HFF-Myc (cell line): ENCODE data around the gene RPL18.

Source experiments
- DNase-seq: peaks from one replicate; pipeline ENCODE4 v3.0.0-alpha.2; 2011; ENCODE audit warnings: low read depth; ENCODE audit errors: extremely low read depth
- H3K4me3 ChIP-seq: replicated peaks from 2 replicates; pipeline ENCODE4 v1.5.1; 2011; ENCODE audit warnings: low read depth, mild to moderate bottlenecking, control low read depth, low read length
- TF ChIP-seq, protein P1 (sequence below): IDR thresholded peaks from 2 replicates; pipeline ENCODE4 v1.5.1; 2012; ENCODE audit warnings: mild to moderate bottlenecking, low read depth, low read length, control low read depth; ENCODE audit errors: missing control alignments

RPL18 gene

DNA sequence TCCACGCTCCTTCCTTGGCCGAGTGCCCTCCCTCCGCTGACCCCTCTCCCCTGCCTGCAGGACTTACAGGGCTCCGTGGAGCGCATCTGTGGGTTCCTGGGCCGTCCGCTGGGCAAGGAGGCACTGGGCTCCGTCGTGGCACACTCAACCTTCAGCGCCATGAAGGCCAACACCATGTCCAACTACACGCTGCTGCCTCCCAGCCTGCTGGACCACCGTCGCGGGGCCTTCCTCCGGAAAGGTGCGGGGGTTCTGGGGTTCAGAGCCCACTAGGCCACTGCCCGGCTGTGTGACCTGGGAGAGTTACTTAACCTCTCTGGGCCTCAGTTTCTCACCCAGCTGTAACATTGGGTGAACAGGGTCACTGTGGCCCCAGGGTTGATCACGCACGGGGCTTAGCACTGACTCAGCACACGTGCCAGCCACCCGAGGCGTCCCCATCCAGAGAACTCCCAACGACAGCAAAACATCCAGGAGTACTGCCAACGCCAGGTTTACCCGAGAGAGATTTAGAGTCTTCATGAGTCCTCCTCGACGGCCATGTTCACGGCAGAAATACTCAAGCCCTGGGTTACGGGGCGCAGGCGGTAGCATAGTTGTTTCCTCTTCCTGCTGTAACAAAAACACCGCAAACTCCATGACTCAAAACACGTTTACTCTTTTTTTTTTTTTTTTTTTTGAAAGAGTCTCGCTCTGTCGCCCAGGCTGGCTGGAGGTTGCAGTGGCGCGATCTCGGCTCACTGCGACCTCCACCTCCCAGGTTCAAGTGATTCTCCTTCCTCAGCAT is 22.1 kb downstream of the RPL18 start:
- no peak for DNase-seq
- TF ChIP-seq, protein P1, sequence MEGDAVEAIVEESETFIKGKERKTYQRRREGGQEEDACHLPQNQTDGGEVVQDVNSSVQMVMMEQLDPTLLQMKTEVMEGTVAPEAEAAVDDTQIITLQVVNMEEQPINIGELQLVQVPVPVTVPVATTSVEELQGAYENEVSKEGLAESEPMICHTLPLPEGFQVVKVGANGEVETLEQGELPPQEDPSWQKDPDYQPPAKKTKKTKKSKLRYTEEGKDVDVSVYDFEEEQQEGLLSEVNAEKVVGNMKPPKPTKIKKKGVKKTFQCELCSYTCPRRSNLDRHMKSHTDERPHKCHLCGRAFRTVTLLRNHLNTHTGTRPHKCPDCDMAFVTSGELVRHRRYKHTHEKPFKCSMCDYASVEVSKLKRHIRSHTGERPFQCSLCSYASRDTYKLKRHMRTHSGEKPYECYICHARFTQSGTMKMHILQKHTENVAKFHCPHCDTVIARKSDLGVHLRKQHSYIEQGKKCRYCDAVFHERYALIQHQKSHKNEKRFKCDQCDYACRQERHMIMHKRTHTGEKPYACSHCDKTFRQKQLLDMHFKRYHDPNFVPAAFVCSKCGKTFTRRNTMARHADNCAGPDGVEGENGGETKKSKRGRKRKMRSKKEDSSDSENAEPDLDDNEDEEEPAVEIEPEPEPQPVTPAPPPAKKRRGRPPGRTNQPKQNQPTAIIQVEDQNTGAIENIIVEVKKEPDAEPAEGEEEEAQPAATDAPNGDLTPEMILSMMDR, result no peak
- no peak overlapping the region for H3K4me3 ChIP-seq

DNA sequence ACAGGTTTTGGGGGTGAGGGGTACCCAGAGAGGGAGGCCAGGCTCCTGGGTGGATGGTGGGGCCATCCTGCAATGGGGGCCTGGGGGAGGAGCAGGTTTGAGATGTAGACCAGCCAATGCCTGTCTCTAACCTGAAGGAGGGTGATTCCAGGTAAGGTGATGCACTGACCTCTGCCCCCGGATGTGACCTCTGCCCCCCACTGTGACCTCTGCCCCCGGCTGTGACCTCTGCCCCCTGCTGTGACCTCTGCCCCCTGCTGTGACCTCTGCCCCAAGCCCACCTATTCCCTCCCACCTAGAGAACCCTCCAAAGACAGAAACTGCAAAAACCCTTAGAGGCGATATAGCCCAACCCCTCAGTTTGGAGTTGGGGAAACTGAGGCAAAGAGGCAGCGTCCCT is 22.7 kb downstream of the RPL18 start:
- TF ChIP-seq, protein P1, result no peak
- H3K4me3 ChIP-seq, result no peak overlapping the region
- DNase-seq, result no peak

DNA sequence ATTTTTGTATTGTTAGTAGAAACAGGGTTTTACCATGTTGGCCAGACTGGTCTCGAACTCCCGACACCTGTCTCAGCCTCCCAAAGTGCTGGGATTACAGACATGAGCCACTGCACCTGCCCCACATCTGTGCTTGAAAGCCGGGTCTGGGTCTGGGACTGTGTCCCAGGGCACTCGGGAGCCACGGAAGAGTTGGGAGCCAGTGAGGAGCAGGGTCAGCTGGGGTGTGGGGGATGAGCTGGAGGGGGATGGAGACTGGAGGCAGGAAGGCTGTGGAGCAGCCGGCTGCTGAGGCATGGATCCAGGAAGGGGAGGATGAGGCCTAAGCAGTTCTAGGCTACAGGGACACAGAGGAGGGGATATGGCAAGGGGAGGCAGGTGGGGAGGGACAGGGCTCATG is 23.1 kb downstream of the RPL18 start:
- TF ChIP-seq, protein P1, result no peak
- H3K4me3 ChIP-seq, result no peak overlapping the region

DNA sequence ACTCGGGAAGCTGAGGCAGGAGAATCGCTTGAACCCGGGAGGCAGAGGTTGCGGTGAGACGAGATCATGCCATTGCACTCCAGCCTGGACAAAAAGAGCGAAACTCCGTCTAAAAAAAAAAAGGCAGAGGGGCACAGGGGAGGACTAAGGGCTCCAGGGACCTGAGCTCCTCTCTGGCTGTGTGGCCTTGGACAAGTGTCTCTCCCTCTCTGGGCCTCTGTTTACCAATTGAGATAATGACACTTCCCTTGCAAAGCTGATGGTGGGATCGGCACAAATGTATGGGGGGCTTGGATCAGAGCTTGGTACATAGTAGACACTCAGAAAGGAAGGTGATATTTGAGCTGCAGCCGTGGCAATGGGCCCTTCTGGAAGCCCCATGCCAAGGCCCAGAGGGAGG is 23.8 kb downstream of the RPL18 start:
- DNase-seq, result no peak
- no peak overlapping the region for H3K4me3 ChIP-seq
- TF ChIP-seq, protein P1, result no peak

More for the DNA sequence above, 23.1 kb downstream of the RPL18 start:
- no peak for DNase-seq

DNA sequence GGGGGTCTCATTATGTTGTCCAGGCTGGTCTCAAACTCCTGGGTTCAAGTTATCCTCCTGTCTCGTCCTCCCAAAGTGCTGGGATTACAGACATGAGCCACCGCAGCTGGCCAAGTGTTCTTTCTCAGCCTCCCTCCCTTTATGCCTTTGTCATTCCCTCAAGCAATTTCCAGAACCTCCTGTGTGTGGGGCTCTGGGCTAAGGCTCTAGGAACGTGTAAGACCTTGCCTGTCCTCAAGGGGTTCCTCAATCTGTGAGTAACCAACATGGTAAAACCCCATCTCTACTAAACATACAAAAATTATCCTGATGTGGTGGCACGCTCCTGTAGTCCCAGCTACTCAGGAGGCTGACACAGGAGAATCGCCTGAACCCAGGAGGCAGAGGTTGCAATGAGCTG is 28.0 kb downstream of the RPL18 start:
- DNase-seq, result no peak
- TF ChIP-seq, protein P1, result no peak
- H3K4me3 ChIP-seq, result no peak overlapping the region

DNA sequence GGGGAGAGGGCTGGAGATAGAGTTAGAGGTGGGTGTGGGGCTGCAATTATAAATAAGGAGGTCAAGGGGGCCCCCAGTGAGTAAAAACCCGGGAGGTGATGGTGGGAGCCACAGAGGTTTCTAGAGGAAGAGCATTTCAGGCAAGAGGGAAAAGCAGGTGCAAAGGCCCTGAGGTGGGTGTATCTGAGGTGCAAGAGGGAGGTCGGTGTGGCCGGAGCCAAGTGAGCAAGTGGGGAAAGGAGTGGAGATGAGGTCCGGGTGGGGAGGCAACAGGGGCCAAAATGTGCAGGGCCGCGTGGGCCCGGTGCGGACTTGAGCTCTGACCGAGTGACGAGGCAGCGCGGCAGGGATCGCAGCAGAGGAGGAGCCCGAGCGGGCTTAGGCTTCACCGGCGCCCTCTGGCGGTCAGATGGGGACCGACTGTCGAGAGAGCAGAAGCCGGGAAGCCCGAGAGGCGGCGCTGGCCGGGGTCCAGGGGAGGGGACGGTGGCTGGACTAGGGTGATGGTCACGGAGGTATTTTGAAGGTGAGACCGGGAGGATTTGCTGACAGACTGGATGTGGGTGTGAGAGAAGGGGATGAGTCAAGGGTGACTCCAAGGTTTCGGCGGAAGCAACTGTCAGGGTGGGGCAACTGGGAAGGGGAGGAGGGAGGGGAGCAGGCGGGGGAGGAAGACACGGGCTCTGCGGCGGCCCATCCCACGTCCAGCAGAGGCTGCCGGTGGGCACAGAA is 30.1 kb downstream of the RPL18 start:
- peak; percentile 48 for DNase-seq
- peak overlapping the region; percentile 19; the same call in 1 of the 2 replicates for H3K4me3 ChIP-seq
- TF ChIP-seq, protein P1, result peak; percentile 92
